Natural killer cell treated with Interleukin-12 subunit alpha and Interleukin-12 subunit beta and Interleukin-15 and Interleukin-18, amount 100 ng/mL, for 72 hours (primary cell): ENCODE results near the gene ERRFI1. TPM values are rescaled to one million over a fixed set of nuclear protein-coding genes. Genes with fewer than 3 reads are reported as not detected.

Experiments used
- ATAC-seq, 2 donors: fragments of 150-1000 bp; cut with Tn5 transposase in 1 of 2; sonication (Bioruptor Pico), chemical (Tn5 transposase) in 1 of 2; 2 replicates each; pipeline ENCODE4 v1.10.0; 2021
- DNase-seq: peaks from one replicate; pipeline ENCODE4 v3.0.0; 2022; ENCODE audit warnings: low spot score
- H3K27ac Mint-ChIP-seq, 2 donors: 1 replicate in 1 of 2; 2 replicates in 1 of 2; pipeline ENCODE4 v1.8.0; 2022; ENCODE audit warnings: mixed read lengths in 2 of 2, mild to moderate bottlenecking in 1 of 2, moderate library complexity in 1 of 2
- H3K27me3 Mint-ChIP-seq, 2 donors: 1 replicate in 1 of 2; 2 replicates in 1 of 2; pipeline ENCODE4 v1.8.0; 2022; ENCODE audit warnings: mixed read lengths in 2 of 2
- H3K36me3 Mint-ChIP-seq: one replicate; pipeline ENCODE4 v1.8.0; 2022; ENCODE audit warnings: mixed read lengths
- H3K4me1 Mint-ChIP-seq, 2 donors: 1 replicate in 1 of 2; 2 replicates in 1 of 2; pipeline ENCODE4 v1.8.0; 2022; ENCODE audit warnings: low read depth in 2 of 2, mixed read lengths in 2 of 2, mild to moderate bottlenecking in 1 of 2
- H3K4me3 Mint-ChIP-seq: one replicate; pipeline ENCODE4 v1.8.0; 2022; ENCODE audit warnings: mixed read lengths
- H3K9me3 Mint-ChIP-seq: 2 replicates; pipeline ENCODE4 v1.8.0; 2022; ENCODE audit warnings: mixed read lengths
- total RNA-seq, 2 donors: library from RNA; stranded (reverse); gene quantifications; one replicate each; pipeline ENCODE4 v1.2.3, GENCODE V29; 2022

ERRFI1 gene
- total RNA-seq, 2 donors from 2014 or later: 3.5 to 6.3 TPM

GRCh38 chr1:7993593-7994479, 32.3 kb downstream of the ERRFI1 start:
- DNase-seq (no peak), ATAC-seq (peak in 1 of 2 donors; percentile 84)
- peak overlapping the region; percentile 52 for H3K4me3 Mint-ChIP-seq
- peaks cover 20% of the 10 kb centered on the region for H3K36me3 Mint-ChIP-seq
- peaks cover 6% of the 10 kb centered on the region for H3K9me3 Mint-ChIP-seq
- peak overlapping the region; percentile 16 to 22 for H3K27ac Mint-ChIP-seq
- peaks cover 18 to 28% of the 10 kb centered on the region in 2 donors for H3K4me1 Mint-ChIP-seq
- H3K27me3 Mint-ChIP-seq: no peaks in the 10 kb centered on the region

DNA sequence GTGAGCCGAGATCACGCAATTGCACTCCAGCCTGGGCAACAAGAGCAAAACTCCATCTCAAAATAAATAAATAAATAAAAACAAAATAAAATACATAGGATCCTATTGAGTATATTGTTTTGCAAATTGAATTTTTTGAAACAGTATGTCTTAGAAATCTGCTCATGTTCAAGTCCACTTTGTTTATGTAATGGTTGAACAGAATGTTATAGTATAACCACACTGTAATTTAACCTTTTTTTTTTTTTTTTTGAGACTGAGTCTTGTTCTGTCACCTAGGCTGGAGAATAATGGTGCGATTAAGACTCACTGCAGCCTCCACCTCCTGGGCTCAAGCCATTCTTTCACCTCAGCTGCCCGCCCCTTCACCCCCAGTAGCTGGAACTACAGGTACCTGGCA, 33.2 kb downstream of the ERRFI1 start:
- Mint-ChIP-seq H3K4me1 (peaks cover 18 to 28% of the 10 kb centered on the region in 2 donors), H3K27ac (no peak overlapping the region), H3K9me3 (peaks cover 6% of the 10 kb centered on the region), H3K36me3 (peaks cover 20% of the 10 kb centered on the region), H3K27me3 (no peaks in the 10 kb centered on the region), H3K4me3 (no peak overlapping the region)
- no peak for DNase-seq
- ATAC-seq: no peak

- Mint-ChIP-seq H3K27ac (no peak overlapping the region), H3K27me3 (no peaks in the 10 kb centered on the region), H3K36me3 (peaks cover 20% of the 10 kb centered on the region), H3K4me1 (peaks cover 18 to 28% of the 10 kb centered on the region in 2 donors), H3K4me3 (no peak overlapping the region), H3K9me3 (peaks cover 6% of the 10 kb centered on the region)
- ATAC-seq (no peak), DNase-seq (no peak)
These were observed 34.3 kb downstream of the ERRFI1 start for GRCh38 chr1:7991504-7992440.

- peak overlapping the region in 1 of 2 donors; percentile 65 for H3K27ac Mint-ChIP-seq
- ATAC-seq: no peak
- peak overlapping the region; percentile 7 for H3K4me3 Mint-ChIP-seq
These were observed 36.2 kb downstream of the ERRFI1 start for GRCh38 chr1:7989762-7990428.

GRCh38 chr1:7988576-7988975, 37.5 kb downstream of the ERRFI1 start:
- Mint-ChIP-seq H3K36me3 (peaks cover 27% of the 10 kb centered on the region), H3K27ac (no peak overlapping the region), H3K4me1 (peaks cover 19% of the 10 kb centered on the region in 2 donors), H3K27me3 (no peaks in the 10 kb centered on the region), H3K9me3 (peaks cover 6% of the 10 kb centered on the region), H3K4me3 (no peak overlapping the region)
- ATAC-seq (no peak), DNase-seq (no peak)

More at GRCh38 chr1:7989762-7990428, 36.2 kb downstream of the ERRFI1 start:
- Mint-ChIP-seq H3K27me3 (no peaks in the 10 kb centered on the region), H3K4me1 (peaks cover 24 to 31% of the 10 kb centered on the region in 2 donors), H3K36me3 (peaks cover 28% of the 10 kb centered on the region), H3K9me3 (peaks cover 6% of the 10 kb centered on the region)
- DNase-seq: no peak

DNA sequence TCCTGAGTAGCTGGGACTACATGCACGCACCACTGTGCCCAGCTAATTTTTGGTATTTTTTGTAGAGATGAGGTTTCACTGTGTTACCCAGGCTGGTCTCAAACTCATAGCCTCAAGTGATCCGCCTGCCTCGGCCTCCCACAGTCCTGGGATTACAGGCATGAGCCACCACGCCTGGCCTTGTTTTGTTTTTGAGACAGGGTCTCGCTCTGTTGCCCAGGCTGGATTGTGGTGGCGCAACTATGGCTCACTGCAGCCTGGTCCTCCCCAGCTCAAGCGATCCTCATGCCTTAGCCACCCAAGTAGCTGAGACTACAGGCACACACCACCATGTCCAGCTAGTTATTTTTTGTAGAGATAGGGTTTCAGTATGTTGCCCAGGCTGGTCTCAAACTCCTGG, 38.6 kb downstream of the ERRFI1 start:
- H3K4me3 Mint-ChIP-seq: no peak overlapping the region
- no peaks in the 10 kb centered on the region for H3K27me3 Mint-ChIP-seq
- ATAC-seq (no peak), DNase-seq (no peak)
- peaks cover 28% of the 10 kb centered on the region for H3K36me3 Mint-ChIP-seq
- H3K9me3 Mint-ChIP-seq: peaks cover 6% of the 10 kb centered on the region
- no peak overlapping the region for H3K27ac Mint-ChIP-seq
- H3K4me1 Mint-ChIP-seq: peaks cover 17 to 21% of the 10 kb centered on the region in 2 donors

DNA sequence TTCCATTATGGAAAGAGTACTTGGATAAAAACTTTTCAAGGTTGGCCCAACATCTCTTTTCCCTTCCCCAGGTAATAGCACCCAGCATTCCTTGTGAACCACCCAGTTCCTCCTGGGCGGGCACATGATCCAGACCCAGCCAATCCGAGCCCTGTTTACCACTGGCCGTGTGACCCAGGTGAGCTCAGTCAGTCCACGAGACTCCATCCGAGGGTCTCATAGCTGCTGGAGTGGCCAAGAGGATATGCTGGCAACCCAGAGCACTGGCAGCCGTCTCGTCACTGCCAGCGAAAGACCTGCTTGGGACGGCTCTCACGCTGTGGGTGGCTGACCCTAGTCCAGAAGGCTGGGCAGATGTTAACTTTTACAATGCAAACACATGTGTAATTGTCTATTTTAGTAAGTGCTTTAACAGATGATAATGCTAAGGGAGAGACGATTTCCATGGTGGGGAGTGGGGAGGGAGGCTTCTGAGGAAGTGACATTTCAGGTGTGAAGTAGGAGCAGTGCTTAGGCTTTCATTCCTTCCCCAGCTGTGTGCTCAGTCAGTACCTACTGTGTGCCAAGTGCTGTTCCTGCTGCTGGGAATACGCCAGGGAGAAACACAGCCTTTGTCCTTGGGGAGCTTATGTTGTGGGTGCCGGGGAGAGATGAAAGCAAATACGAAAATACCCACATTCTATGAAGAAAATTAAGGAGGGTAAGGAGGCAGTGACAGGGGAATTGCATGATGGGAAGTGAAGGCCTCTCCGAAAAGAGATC, 40.1 kb downstream of the ERRFI1 start:
- Mint-ChIP-seq H3K4me3 (no peak overlapping the region), H3K36me3 (peaks cover 32% of the 10 kb centered on the region), H3K27me3 (no peaks in the 10 kb centered on the region), H3K27ac (peak overlapping the region; percentile 10 to 22), H3K4me1 (peaks cover 22 to 26% of the 10 kb centered on the region in 2 donors), H3K9me3 (peaks cover 6% of the 10 kb centered on the region)
- DNase-seq (no peak), ATAC-seq (no peak)

GRCh38 chr1:7984811-7985210, 41.3 kb downstream of the ERRFI1 start:
- H3K36me3 Mint-ChIP-seq: peaks cover 21% of the 10 kb centered on the region

DNA sequence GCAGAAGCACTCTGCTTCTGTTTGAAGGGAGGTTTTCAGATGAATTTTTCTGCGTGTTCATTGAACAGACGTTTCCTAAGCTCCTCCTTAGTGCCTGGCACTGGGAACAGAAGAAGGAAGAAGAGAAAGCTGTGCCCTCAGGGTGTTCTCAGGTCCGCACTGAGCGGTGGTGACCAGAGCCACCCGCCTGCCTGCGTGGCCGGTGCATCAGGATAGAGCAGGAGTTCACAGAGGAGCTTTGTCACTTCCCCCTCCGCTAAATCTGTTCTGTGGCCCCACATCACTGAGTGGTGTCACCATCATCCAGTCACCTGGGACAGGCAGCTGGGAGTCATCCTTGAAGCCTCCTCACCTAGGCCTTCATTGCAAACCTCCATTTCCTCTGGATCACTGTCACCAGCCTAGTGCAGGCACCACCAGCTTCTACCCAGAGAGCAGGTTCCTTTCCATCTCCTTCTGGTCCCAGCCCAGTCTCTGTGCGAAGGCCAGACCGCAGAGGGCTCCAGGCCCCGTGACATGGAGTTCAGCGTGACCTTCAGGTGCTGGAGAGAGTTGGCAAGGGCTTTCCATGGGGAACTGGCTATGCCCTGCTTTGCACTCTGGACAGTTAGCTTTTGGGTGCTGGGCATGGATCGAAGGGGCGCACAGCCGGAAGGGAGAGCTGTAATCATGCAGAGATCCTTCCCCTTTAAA, 42.9 kb downstream of the ERRFI1 start:
- ATAC-seq (no peak), DNase-seq (no peak)
- H3K9me3 Mint-ChIP-seq: no peaks in the 10 kb centered on the region
- peaks cover 11 to 20% of the 10 kb centered on the region in 2 donors for H3K4me1 Mint-ChIP-seq
- no peaks in the 10 kb centered on the region for H3K27me3 Mint-ChIP-seq
- H3K4me3 Mint-ChIP-seq: no peak overlapping the region
- peak overlapping the region in 1 of 2 donors; percentile 76 for H3K27ac Mint-ChIP-seq
- peaks cover 27% of the 10 kb centered on the region for H3K36me3 Mint-ChIP-seq

More at GRCh38 chr1:7984811-7985210, 41.3 kb downstream of the ERRFI1 start:
- H3K27me3 Mint-ChIP-seq: no peaks in the 10 kb centered on the region
- DNase-seq: no peak
- H3K4me3 Mint-ChIP-seq: no peak overlapping the region
- H3K9me3 Mint-ChIP-seq: peaks cover under 1% of the 10 kb centered on the region
- no peak overlapping the region for H3K27ac Mint-ChIP-seq
- H3K4me1 Mint-ChIP-seq: peaks cover 12 to 20% of the 10 kb centered on the region in 2 donors
- ATAC-seq: no peak

DNA sequence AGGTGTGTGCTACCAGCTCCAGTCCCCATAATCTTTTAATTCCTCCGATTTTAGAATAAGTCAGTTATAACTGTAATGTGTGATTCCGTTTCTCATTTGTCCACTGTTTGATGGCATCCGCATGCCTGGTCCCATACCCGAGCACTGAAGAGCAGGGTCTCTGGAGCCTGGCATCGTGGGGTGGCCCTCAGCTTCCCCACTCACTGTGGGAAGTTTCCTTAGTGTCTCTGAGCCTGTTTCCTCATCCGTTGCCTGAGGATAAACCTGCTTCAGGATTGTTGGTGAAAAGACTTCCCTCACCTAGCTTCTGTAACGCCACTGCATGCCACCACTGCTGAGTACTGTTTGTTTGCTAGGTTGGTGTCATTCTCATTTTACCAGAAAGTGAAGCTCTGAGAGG, 45.1 kb downstream of the ERRFI1 start:
- Mint-ChIP-seq H3K36me3 (peaks cover 26% of the 10 kb centered on the region), H3K4me1 (peaks cover 6 to 14% of the 10 kb centered on the region in 2 donors), H3K9me3 (no peaks in the 10 kb centered on the region), H3K27ac (peak overlapping the region in 1 of 2 donors; percentile 54), H3K4me3 (no peak overlapping the region), H3K27me3 (no peaks in the 10 kb centered on the region)
- DNase-seq (no peak), ATAC-seq (no peak)

- Mint-ChIP-seq H3K4me1 (peaks cover 0 to 13% of the 10 kb centered on the region in 2 donors), H3K4me3 (no peak overlapping the region), H3K27ac (peak overlapping the region; percentile 50 to 71), H3K36me3 (peaks cover 32% of the 10 kb centered on the region), H3K9me3 (no peaks in the 10 kb centered on the region), H3K27me3 (no peaks in the 10 kb centered on the region)
- peak in 1 of 2 donors; percentile 71 for ATAC-seq
- DNase-seq: no peak
These were observed 50.8 kb downstream of the ERRFI1 start for GRCh38 chr1:7975212-7975865.

GRCh38 chr1:7973086-7973485, 53.0 kb downstream of the ERRFI1 start:
- no peaks in the 10 kb centered on the region for H3K9me3 Mint-ChIP-seq
- no peak overlapping the region for H3K27ac Mint-ChIP-seq
- H3K27me3 Mint-ChIP-seq: no peaks in the 10 kb centered on the region
- peaks cover 35% of the 10 kb centered on the region for H3K36me3 Mint-ChIP-seq
- peaks cover 6 to 9% of the 10 kb centered on the region in 2 donors for H3K4me1 Mint-ChIP-seq
- no peak overlapping the region for H3K4me3 Mint-ChIP-seq
- DNase-seq (no peak), ATAC-seq (no peak)
